OCI-LY7 (cell line): ENCODE data around the gene CHCHD6. TPM values are rescaled to one million over a fixed set of nuclear protein-coding genes. Genes with fewer than 3 reads are reported as not detected.

Experiments used
- BruUV-seq: library from RNA; stranded (reverse); fragments of 400-500 nt; replicated peaks from 2 replicates; lab custom pipeline; 2021; lab: Mats Ljungman, UMichigan
- CTCF ChIA-PET: fragments of 300-600 bp; sonication (Branson Sonifier 250); formaldehyde crosslinking; loops from one replicate; lab custom pipeline; 2022; ENCODE audit warnings: antibody characterized with exemption; ENCODE audit not compliant: unreplicated experiment; lab: Charles Lee
- POLR2A ChIA-PET: fragments of 300-600 bp; sonication (Branson Sonifier 250); formaldehyde crosslinking; loops from one replicate; lab custom pipeline; 2022; ENCODE audit warnings: antibody characterized with exemption; lab: Charles Lee
- DNase-seq: peaks from one replicate; pipeline ENCODE4 v3.0.0-alpha.2; 2015; ENCODE audit warnings: low spot score
- H2AFZ ChIP-seq: fragments of 200-600 bp; sonication (generic), shearing (Covaris generic); 2 replicates; pipeline ENCODE4 v1.6.1; 2014; ENCODE audit warnings: mild to moderate bottlenecking, antibody characterized with exemption, low read length, moderate library complexity
- H3K27ac ChIP-seq: fragments of 200-600 bp; sonication (generic); 2 replicates; pipeline ENCODE4 v1.5.1; 2014; ENCODE audit warnings: mixed run types, low read depth, mild to moderate bottlenecking, moderate library complexity, low read length, inconsistent platforms; ENCODE audit not compliant: poor library complexity, severe bottlenecking
- H3K36me3 ChIP-seq: fragments of 200-600 bp; sonication (generic); 2 replicates; pipeline ENCODE4 v1.6.1; 2014; ENCODE audit warnings: mild to moderate bottlenecking, antibody characterized with exemption, low read length, moderate library complexity, mixed read lengths; ENCODE audit not compliant: insufficient read depth
- H3K4me1 ChIP-seq: fragments of 200-600 bp; sonication (generic); 2 replicates; pipeline ENCODE4 v1.5.1; 2014; ENCODE audit warnings: mild to moderate bottlenecking, low read length; ENCODE audit not compliant: insufficient read depth, poor library complexity, severe bottlenecking
- H3K4me2 ChIP-seq: fragments of 200-600 bp; sonication (generic); 2 replicates; pipeline ENCODE4 v1.6.1; 2014; ENCODE audit warnings: mild to moderate bottlenecking, low read length
- H3K4me3 ChIP-seq: fragments of 200-600 bp; sonication (generic); 2 replicates; pipeline ENCODE4 v1.5.1; 2014; ENCODE audit warnings: mild to moderate bottlenecking, low read depth, low read length; ENCODE audit not compliant: poor library complexity, severe bottlenecking
- H3K79me2 ChIP-seq: fragments of 200-600 bp; sonication (generic); 2 replicates; pipeline ENCODE4 v1.6.1; 2016; ENCODE audit warnings: low read depth, mild to moderate bottlenecking, low read length, moderate library complexity, mixed read lengths; ENCODE audit not compliant: insufficient read depth
- H3K9me2 ChIP-seq: fragments of 200-600 bp; sonication (generic); 2 replicates; pipeline ENCODE4 v1.6.1; 2016; ENCODE audit warnings: mild to moderate bottlenecking, low read length, mixed read lengths; ENCODE audit not compliant: insufficient read depth
- H3K9me3 ChIP-seq: fragments of 200-600 bp; sonication (generic); 2 replicates; pipeline ENCODE4 v1.6.1; 2014; ENCODE audit warnings: mild to moderate bottlenecking, mixed run types, low read length, mixed read lengths
- H4K20me1 ChIP-seq: fragments of 200-600 bp; sonication (generic); 2 replicates; pipeline ENCODE4 v1.6.1; 2014; ENCODE audit warnings: mild to moderate bottlenecking, antibody characterized with exemption, low read length, moderate library complexity, mixed read lengths; ENCODE audit not compliant: insufficient read depth
- EZH2phosphoT487 ChIP-seq: fragments of 200-600 bp; sonication (generic); IDR thresholded peaks from 2 replicates; pipeline ENCODE4 v1.6.1; 2018; ENCODE audit warnings: low read depth, borderline replicate concordance, mild to moderate bottlenecking, mixed run types, antibody characterized with exemption, low read length, moderate library complexity, mixed read lengths
- intact Hi-C: fragments of 100-400 bp; cut with micrococcal nuclease; formaldehyde crosslinking; loops from one replicate; pipeline ENCODE4 v1.10.0; 2022; ENCODE audit not compliant: unreplicated experiment
- total RNA-seq, 2 experiments: library from RNA; depleted of rRNA in 1 of 2; stranded (reverse); fragments of >200 nt in 1 of 2; shearing (Covaris generic) in 1 of 2; gene quantifications; 2 replicates each; pipeline ENCODE4 v1.2.3, GENCODE V29; 2014 to 2022
- TF ChIP-seq, protein P1 (sequence below): fragments of 200-600 bp; sonication (generic); conservative IDR thresholded peaks from 2 replicates; pipeline ENCODE4 v1.5.1; 2014; ENCODE audit warnings: mild to moderate bottlenecking, antibody characterized with exemption, low read length, moderate library complexity, mixed read lengths

The CHCHD6 gene
- total RNA-seq, 2 experiments from 2014 or later = 14.7 to 21.2 TPM

DNA sequence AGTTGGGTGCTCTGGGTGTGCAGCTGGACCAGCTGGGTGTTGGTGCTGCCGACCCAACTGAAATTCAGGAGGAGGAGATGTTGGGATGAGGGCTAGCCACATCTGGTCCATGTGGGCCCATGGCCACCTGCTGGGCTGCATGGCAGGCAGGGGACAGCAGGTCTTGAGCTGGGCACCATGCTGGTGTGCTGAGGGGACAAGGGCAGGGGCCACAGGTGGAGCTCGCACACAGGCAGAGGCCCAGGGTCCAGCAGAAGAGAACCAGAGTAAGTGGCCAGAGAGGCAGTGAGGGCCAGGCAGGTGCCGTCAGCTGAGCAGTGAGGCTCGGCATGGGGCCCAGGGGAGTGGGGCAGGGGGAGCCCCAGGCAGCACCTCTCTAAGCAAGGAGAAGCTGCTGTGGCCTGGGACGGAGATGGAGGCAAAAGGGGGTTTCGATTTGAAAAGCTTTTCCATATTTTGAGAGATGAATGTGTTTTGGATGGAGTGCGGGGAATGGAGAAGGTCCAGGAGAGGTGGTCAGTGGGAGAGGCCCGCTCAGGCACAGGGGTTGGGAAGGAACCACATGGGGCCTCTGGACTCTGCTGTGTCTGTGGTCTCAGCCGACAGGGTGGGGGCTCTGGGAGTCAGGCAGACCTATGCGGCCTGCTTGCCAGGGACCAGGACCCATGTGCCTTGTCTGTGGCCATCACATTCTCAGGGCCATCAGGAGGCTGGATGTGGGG lies 248.4 kb downstream of the CHCHD6 start:
- no TSS peak for BruUV-seq
- Histone ChIP-seq H3K36me3 (no peaks in the 10 kb centered on the region), H3K4me1 (peaks cover 39% of the 10 kb centered on the region), H3K9me3 (no peaks in the 10 kb centered on the region), H3K4me2 (no peak overlapping the region), H3K79me2 (no peaks in the 10 kb centered on the region), H3K4me3 (no peak overlapping the region), H4K20me1 (no peaks in the 10 kb centered on the region), H2AFZ (no peak overlapping the region), H3K9me2 (no peaks in the 10 kb centered on the region), H3K27ac (no peak overlapping the region)
- no peak for TF ChIP-seq EZH2phosphoT487
- TF ChIP-seq, protein P1, sequence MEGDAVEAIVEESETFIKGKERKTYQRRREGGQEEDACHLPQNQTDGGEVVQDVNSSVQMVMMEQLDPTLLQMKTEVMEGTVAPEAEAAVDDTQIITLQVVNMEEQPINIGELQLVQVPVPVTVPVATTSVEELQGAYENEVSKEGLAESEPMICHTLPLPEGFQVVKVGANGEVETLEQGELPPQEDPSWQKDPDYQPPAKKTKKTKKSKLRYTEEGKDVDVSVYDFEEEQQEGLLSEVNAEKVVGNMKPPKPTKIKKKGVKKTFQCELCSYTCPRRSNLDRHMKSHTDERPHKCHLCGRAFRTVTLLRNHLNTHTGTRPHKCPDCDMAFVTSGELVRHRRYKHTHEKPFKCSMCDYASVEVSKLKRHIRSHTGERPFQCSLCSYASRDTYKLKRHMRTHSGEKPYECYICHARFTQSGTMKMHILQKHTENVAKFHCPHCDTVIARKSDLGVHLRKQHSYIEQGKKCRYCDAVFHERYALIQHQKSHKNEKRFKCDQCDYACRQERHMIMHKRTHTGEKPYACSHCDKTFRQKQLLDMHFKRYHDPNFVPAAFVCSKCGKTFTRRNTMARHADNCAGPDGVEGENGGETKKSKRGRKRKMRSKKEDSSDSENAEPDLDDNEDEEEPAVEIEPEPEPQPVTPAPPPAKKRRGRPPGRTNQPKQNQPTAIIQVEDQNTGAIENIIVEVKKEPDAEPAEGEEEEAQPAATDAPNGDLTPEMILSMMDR = no peak
- DNase-seq = no peak
- intact Hi-C loops = no loop called here
- CTCF ChIA-PET = no interaction called here
- POLR2A ChIA-PET = no interaction called here

DNA sequence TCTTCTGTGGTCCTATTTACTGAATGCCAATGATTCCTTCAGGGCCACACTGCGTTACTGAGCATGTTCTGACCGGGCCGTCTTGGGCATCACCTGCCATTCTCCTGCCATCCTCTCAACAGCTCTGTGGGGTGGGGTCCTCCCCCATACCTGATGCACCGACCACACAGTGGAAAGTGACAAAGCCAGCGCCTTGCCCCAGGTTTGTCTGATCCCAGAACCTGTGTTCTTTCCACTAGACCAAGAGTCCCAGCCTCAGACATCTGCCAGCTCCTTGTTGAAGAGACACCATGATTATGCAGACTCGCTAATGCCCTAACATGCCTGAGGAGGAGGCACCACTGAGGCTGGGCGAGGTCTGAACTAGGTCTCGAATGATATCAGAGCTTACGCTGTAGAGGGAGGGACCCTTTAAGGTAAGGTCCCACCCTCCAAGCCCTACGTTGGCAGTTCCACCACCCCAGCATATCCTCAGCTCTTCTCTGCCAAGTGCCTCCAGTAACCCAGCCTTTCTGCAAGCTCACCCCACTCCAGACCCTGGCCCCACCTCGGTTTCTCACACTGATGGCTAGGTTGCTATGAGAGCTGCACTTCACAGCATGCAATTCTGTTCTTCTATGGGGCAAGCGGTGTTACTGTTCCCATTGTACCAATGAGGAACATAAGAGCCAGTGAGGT lies 249.1 kb downstream of the CHCHD6 start:
- no peaks in the 10 kb centered on the region for H3K9me3 ChIP-seq
- peaks cover 39% of the 10 kb centered on the region for H3K4me1 ChIP-seq
- H3K9me2 ChIP-seq = no peaks in the 10 kb centered on the region
- DNase-seq = no peak
- BruUV-seq = no TSS peak
- H3K4me2 ChIP-seq = no peak overlapping the region
- H2AFZ ChIP-seq = no peak overlapping the region
- ChIA-PET POLR2A (interaction anchor here (0.9 kb wide), 1 partner anchor 9 kb away, joined by 3 read pairs; no protein-coding TSS in a partner anchor), CTCF (no interaction called here)
- no peaks in the 10 kb centered on the region for H3K36me3 ChIP-seq
- no peaks in the 10 kb centered on the region for H3K79me2 ChIP-seq
- intact Hi-C loops = no loop called here
- no peak for TF ChIP-seq EZH2phosphoT487
- TF ChIP-seq, protein P1 = no peak
- H3K4me3 ChIP-seq = no peak overlapping the region
- no peaks in the 10 kb centered on the region for H4K20me1 ChIP-seq
- no peak overlapping the region for H3K27ac ChIP-seq
